K562 (cell line): Measurements from ENCODE around the gene VSIG4. TPM values are rescaled to one million over a fixed set of nuclear protein-coding genes. Genes with fewer than 3 reads are reported as not detected.

Experiments used
- DIDO1 ChIP-seq: fragments of 450-650 bp; IDR thresholded peaks from 2 replicates; pipeline ENCODE4 v1.6.1; 2016; ENCODE audit warnings: low read depth, missing biosample characterization, missing genetic modification characterization
- KLF16 ChIP-seq: IDR thresholded peaks from 2 replicates; pipeline ENCODE4 v1.6.1; 2016; ENCODE audit warnings: antibody characterized with exemption
- MTA1 ChIP-seq: fragments of 450-650 bp; IDR thresholded peaks from 2 replicates; pipeline ENCODE4 v1.6.1; 2017; ENCODE audit warnings: borderline replicate concordance
- MTA2 ChIP-seq: fragments of 450-650 bp; IDR thresholded peaks from 2 replicates; pipeline ENCODE4 v1.6.1; 2016; ENCODE audit warnings: low read depth
- OTX1 ChIP-seq: fragments of 450-650 bp; formaldehyde crosslinking; IDR thresholded peaks from 2 replicates; pipeline ENCODE4 v1.4.0; 2022; ENCODE audit warnings: mild to moderate bottlenecking
- PRMT5 ChIP-seq: sonication (generic); formaldehyde crosslinking; IDR thresholded peaks from 2 replicates; pipeline ENCODE4 v1.5.0; 2020; ENCODE audit warnings: missing genetic modification reagents
- RNF2 ChIP-seq: sonication (generic); IDR thresholded peaks from 2 replicates; pipeline ENCODE4 v1.6.1; 2016
- ZBTB40 ChIP-seq, 2 experiments: fragments of 450-650 bp in 1 of 2; sonication (generic) in 1 of 2; formaldehyde crosslinking in 1 of 2; IDR thresholded peaks; 2 replicates each; pipeline versions ENCODE4 v1.7.1 to v1.9.0; 2016 to 2022; ENCODE audit warnings: inconsistent platforms in 1 of 2, mild to moderate bottlenecking in 1 of 2, missing genetic modification reagents in 1 of 2
- ZNF318 ChIP-seq, 2 experiments: fragments of 450-650 bp; IDR thresholded peaks; 2 replicates each; pipeline ENCODE4 v1.6.1; 2016; ENCODE audit warnings: mild to moderate bottlenecking in 2 of 2, borderline replicate concordance in 1 of 2, low read depth in 1 of 2, moderate library complexity in 1 of 2
- ZNF444 ChIP-seq: fragments of 250-450 bp; sonication (Bioruptor Pico); IDR thresholded peaks from 2 replicates; pipeline ENCODE4 v1.4.0; 2020; ENCODE audit warnings: mild to moderate bottlenecking, moderate library complexity
- polyA plus RNA-seq, 8 experiments: library from polyadenylated mRNA; depleted of rRNA in 4 of 8; stranded (reverse) in 5 of 8; unstranded in 3 of 8; fragments of >200 nt; fragmentation: Nextera tagmentation in 2 of 8; fragmentation: Illumina TruSeq in 1 of 8; extraction: Ambion mirVana in 2 of 8; extraction: Trizol in 1 of 8; gene quantifications; 2 replicates each; pipeline versions ENCODE4 v1.2.1 to v1.2.3, GENCODE V29; 2011 to 2014; ENCODE audit warnings: inconsistent platforms in 1 of 8, missing spikeins in 1 of 8
- total RNA-seq, 7 experiments: library from RNA; depleted of rRNA in 6 of 7; stranded (reverse); fragments of >200 nt in 6 of 7; fragmentation: Illumina TruSeq in 2 of 7; extraction: Trizol in 2 of 7; gene quantifications; 2 replicates each; pipeline versions ENCODE4 v1.2.1 to v1.2.3, GENCODE V29; 2011 to 2021; ENCODE audit warnings: low replicate concordance in 1 of 7
- TF ChIP-seq, protein P1 (sequence below): fragments of 250-450 bp; sonication (Bioruptor Pico); IDR thresholded peaks from 2 replicates; pipeline ENCODE4 v1.9.0; 2021; ENCODE audit warnings: mild to moderate bottlenecking

VSIG4 gene
- total and polyA plus RNA-seq, 9 of the 15 experiments (the other 6 are each of a cell fraction or from before 2014, with no cell fraction given), result 0.22 to 1.6 (median 0.46) TPM; not detected in 1

DNA sequence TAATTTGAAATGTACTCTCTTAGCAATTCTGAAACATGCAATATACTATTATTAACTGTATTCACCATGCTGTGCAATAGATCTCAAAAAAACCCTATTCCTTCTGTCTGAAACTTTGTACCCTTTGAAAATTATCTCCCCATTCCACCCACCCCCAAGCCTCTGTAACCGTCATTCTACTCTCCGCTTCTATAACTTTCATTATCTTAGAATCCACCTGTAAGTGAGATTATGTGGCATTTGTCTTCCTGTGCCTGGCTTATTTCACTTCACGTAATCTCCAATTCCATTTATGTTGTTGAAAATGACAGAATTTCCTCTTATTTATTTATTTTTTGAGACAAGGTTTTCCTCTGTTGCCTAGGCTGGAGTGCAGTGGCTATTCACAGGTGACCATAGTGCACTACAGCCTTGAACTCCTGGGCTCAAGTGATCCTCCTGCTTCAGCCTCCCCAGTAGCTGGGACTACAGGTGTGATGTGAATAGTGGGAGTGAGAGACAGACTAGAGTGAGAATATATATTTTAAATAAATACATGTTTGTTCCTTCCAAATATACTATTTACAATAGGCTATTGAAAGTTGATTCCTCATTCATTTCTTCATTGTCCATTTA is 30.5 kb downstream of the VSIG4 start (continued):
- no peak for TF ChIP-seq ZNF318 (IDR thresholded peaks at IDR 0.05; ENCODE audit: borderline replicate concordance in 1 of 2, low read depth in 1 of 2)
- TF ChIP-seq, protein P1, sequence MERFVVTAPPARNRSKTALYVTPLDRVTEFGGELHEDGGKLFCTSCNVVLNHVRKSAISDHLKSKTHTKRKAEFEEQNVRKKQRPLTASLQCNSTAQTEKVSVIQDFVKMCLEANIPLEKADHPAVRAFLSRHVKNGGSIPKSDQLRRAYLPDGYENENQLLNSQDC, result no peak
- TF ChIP-seq OTX1 (CRISPR knock-in tag), result no peak
- peak; percentile 74 for TF ChIP-seq KLF16
- peak; percentile 81 for TF ChIP-seq MTA2
- TF ChIP-seq ZBTB40 (IDR thresholded peaks at IDR 0.05), result no peak
- no peak for TF ChIP-seq ZBTB40 (CRISPR knock-in tag; IDR thresholded peaks at IDR 0.05)
- peak; percentile 96 for TF ChIP-seq RNF2
- TF ChIP-seq ZNF444, result no peak
- 0 out of 2 replicates have a peak, but pooled peaks have one; percentile 46 for TF ChIP-seq MTA1
- TF ChIP-seq DIDO1 (tag), result no peak
- no peak for TF ChIP-seq PRMT5 (CRISPR knock-in tag)
